GM21825 (cell line): ENCODE measurements around the gene NRIP1.

Experiments used
- ATAC-seq: cut with Tn5 transposase; IDR thresholded peaks from one replicate; pipeline ENCODE4 v1.9.1; 2021; ENCODE audit warnings: mild to moderate bottlenecking, moderate library complexity; ENCODE audit not compliant: unreplicated experiment

NRIP1 gene

GRCh38 chr21:15064576-15065391 lies at the start of gene NRIP1:
NRIP1 (minus strand) TSS chr21:15065000; CDS start chr21:14968192, 96,808 bp downstream.
- ATAC-seq = peak; percentile 68

- ATAC-seq = no peak
These were observed 48.1 kb upstream of the NRIP1 start for GRCh38 chr21:15112858-15113257.

- ATAC-seq = no peak
These were observed 44.0 kb upstream of the NRIP1 start for GRCh38 chr21:15108801-15109200.

- no peak for ATAC-seq
These were observed 39.7 kb upstream of the NRIP1 start for GRCh38 chr21:15104470-15104869.

- ATAC-seq = no peak
These were observed 34.1 kb upstream of the NRIP1 start for GRCh38 chr21:15098908-15099307.

- no peak for ATAC-seq
These were observed 33.4 kb upstream of the NRIP1 start for GRCh38 chr21:15098181-15098580.

- no peak for ATAC-seq
These were observed 32.8 kb upstream of the NRIP1 start for GRCh38 chr21:15097580-15097979.

GRCh38 chr21:15096146-15096545 lies 31.3 kb upstream of the NRIP1 start:
- no peak for ATAC-seq

GRCh38 chr21:15095326-15095725 lies 30.5 kb upstream of the NRIP1 start:
- no peak for ATAC-seq

GRCh38 chr21:15094706-15095105 lies 29.9 kb upstream of the NRIP1 start:
- no peak for ATAC-seq

- no peak for ATAC-seq
These were observed 28.4 kb upstream of the NRIP1 start for GRCh38 chr21:15093216-15093615.

GRCh38 chr21:15092745-15093144 lies 27.9 kb upstream of the NRIP1 start:
- no peak for ATAC-seq

- ATAC-seq = no peak
These were observed 25.6 kb upstream of the NRIP1 start for GRCh38 chr21:15090390-15090789.

GRCh38 chr21:15088488-15088887 lies 23.7 kb upstream of the NRIP1 start:
- no peak for ATAC-seq

- ATAC-seq = no peak
These were observed 19.9 kb upstream of the NRIP1 start for GRCh38 chr21:15084668-15085067.

- no peak for ATAC-seq
These were observed 15.7 kb upstream of the NRIP1 start for GRCh38 chr21:15080526-15080925.

- no peak for ATAC-seq
These were observed 14.5 kb upstream of the NRIP1 start for GRCh38 chr21:15079269-15079668.

GRCh38 chr21:15078180-15078579 lies 13.4 kb upstream of the NRIP1 start:
- no peak for ATAC-seq

GRCh38 chr21:15077529-15078145 lies 12.8 kb upstream of the NRIP1 start:
- ATAC-seq = no peak

GRCh38 chr21:15076730-15077129 lies 11.9 kb upstream of the NRIP1 start:
- ATAC-seq = no peak

- no peak for ATAC-seq
These were observed 6.2 kb upstream of the NRIP1 start for GRCh38 chr21:15071009-15071408.

GRCh38 chr21:15066123-15066575 lies 1.3 kb upstream of the NRIP1 start:
- ATAC-seq = no peak
